OCI-LY1 (cell line): ENCODE data around the gene ARL8A.
A peak's percentile ranks its signal among the peaks of the same experiment; 100 is the strongest.

Experiments
- H2AFZ ChIP-seq: fragments of 200-600 bp; sonication (generic), shearing (Covaris generic); 2 replicates; pipeline ENCODE4 v1.6.0; 2014; ENCODE audit warnings: antibody characterized with exemption, mild to moderate bottlenecking, low read length
- H3F3A ChIP-seq: fragments of 200-600 bp; sonication (generic), shearing (Covaris generic); 2 replicates; pipeline ENCODE4 v1.6.0; 2014; ENCODE audit warnings: mild to moderate bottlenecking, antibody characterized with exemption, low read length, moderate library complexity; ENCODE audit not compliant: insufficient read depth
- H3K27ac ChIP-seq: fragments of 200-600 bp; sonication (generic); 2 replicates; pipeline ENCODE4 v1.5.1; 2014; ENCODE audit warnings: low read length, mixed run types, mild to moderate bottlenecking, low read depth; ENCODE audit not compliant: poor library complexity, severe bottlenecking
- H3K27me3 ChIP-seq: fragments of 200-600 bp; sonication (generic); 2 replicates; pipeline ENCODE4 v1.6.0; 2014; ENCODE audit warnings: antibody characterized with exemption, mild to moderate bottlenecking, low read length, moderate library complexity; ENCODE audit not compliant: insufficient read depth
- H3K36me3 ChIP-seq: fragments of 200-600 bp; sonication (generic); 2 replicates; pipeline ENCODE4 v1.6.1; 2014; ENCODE audit warnings: mild to moderate bottlenecking, antibody characterized with exemption, low read length, moderate library complexity, mixed read lengths; ENCODE audit not compliant: insufficient read depth
- H3K4me1 ChIP-seq: fragments of 200-600 bp; sonication (generic); 2 replicates; pipeline ENCODE4 v1.5.1; 2014; ENCODE audit warnings: mild to moderate bottlenecking, low read length, moderate library complexity; ENCODE audit not compliant: insufficient read depth, severe bottlenecking
- H3K4me2 ChIP-seq: fragments of 200-600 bp; sonication (generic), shearing (Covaris generic); 2 replicates; pipeline ENCODE4 v1.6.1; 2014; ENCODE audit warnings: low read length
- H3K4me3 ChIP-seq: fragments of 200-600 bp; sonication (generic); 2 replicates; pipeline ENCODE4 v1.5.1; 2014; ENCODE audit warnings: low read length, low read depth, mild to moderate bottlenecking, mixed read lengths; ENCODE audit not compliant: poor library complexity, severe bottlenecking
- H3K79me2 ChIP-seq: fragments of 200-600 bp; shearing (Covaris generic); 2 replicates; pipeline ENCODE4 v1.6.1; 2016; ENCODE audit warnings: mixed run types, low read length, mixed read lengths; ENCODE audit not compliant: insufficient read depth
- H3K9ac ChIP-seq: fragments of 200-600 bp; sonication (generic), shearing (Covaris generic); 2 replicates; pipeline ENCODE4 v1.6.1; 2014; ENCODE audit warnings: mild to moderate bottlenecking, low read length, mixed read lengths
- H3K9me2 ChIP-seq: fragments of 200-600 bp; sonication (generic), shearing (Covaris generic); 2 replicates; pipeline ENCODE4 v1.6.1; 2014; ENCODE audit warnings: low read depth, mild to moderate bottlenecking, low read length, mixed read lengths
- H3K9me3 ChIP-seq: fragments of 200-600 bp; shearing (Covaris generic); 2 replicates; pipeline ENCODE4 v1.6.1; 2014; ENCODE audit warnings: low read length, mixed read lengths
- H4K20me1 ChIP-seq: fragments of 200-600 bp; sonication (generic), shearing (Covaris generic); 2 replicates; pipeline ENCODE4 v1.6.0; 2016; ENCODE audit warnings: mild to moderate bottlenecking, low read length; ENCODE audit not compliant: insufficient read depth
- CTCF ChIP-seq: fragments of 200-600 bp; sonication (generic), shearing (Covaris generic); IDR thresholded peaks from 2 replicates; pipeline ENCODE4 v1.5.1; 2017; ENCODE audit warnings: mild to moderate bottlenecking, antibody characterized with exemption, low read length, moderate library complexity, mixed read lengths
- EZH2 ChIP-seq: fragments of 200-600 bp; sonication (generic), shearing (Covaris generic); IDR thresholded peaks from 2 replicates; pipeline ENCODE4 v1.8.0; 2017; ENCODE audit warnings: borderline replicate concordance, mixed run types, mild to moderate bottlenecking, antibody characterized with exemption, low read length, moderate library complexity, mixed read lengths

Gene ARL8A

DNA sequence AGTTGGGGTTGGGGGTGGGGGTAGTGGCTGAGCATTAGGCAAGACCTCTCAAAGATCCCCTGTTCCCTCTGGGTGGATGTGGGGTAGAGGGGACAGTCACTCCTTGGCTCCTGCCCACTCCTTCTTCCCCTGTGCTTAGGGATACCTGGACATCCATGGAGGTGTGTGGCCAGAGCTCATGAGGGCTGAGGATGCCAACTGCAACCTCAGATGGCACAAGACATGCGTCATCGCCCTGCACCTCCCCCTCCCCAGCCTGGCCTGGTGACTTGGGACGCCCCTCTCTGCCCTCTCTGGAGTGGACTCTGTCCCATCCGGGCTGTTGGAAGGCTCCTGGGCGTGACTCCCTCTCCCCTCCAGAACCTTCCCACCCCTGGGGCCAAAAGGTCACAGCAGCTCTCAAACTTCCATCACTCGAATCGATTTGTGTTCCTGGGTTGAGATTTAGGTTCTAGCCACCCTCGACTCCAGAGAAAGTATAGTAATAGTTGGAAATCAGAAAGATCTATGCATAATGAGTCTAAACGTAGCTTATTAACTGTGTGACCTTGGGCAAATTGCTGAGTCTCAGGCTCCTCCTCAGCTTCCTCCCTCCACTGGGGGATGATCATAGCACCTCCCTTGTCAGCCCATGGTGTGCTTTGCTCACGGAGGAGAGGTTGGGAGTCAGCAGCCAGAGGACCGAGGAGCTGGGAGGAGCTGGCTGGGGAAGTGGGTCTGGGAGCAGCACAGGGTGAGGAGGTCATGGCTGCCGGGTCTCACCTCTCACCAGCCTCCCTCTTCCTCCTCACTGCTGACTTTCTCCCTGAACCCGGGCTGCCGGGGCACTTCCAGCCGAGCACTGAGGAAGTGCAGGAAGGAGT lies 18.1 kb upstream of the ARL8A start:
- H3K9ac ChIP-seq = no peak overlapping the region; the same call in 1 of the 2 replicates
- H3F3A ChIP-seq = no peaks in the 10 kb centered on the region
- H4K20me1 ChIP-seq = no peaks in the 10 kb centered on the region
- no peak for TF ChIP-seq CTCF
- no peak for TF ChIP-seq EZH2
- no peak overlapping the region for H3K4me3 ChIP-seq
- H2AFZ ChIP-seq = no peak overlapping the region
- H3K36me3 ChIP-seq = peaks cover 10% of the 10 kb centered on the region; the same call in 1 of the 2 replicates
- no peaks in the 10 kb centered on the region for H3K9me3 ChIP-seq
- H3K4me1 ChIP-seq = peaks cover 63% of the 10 kb centered on the region
- H3K27me3 ChIP-seq = no peaks in the 10 kb centered on the region
- no peaks in the 10 kb centered on the region for H3K79me2 ChIP-seq
- peak overlapping the region; percentile 93 for H3K4me2 ChIP-seq
- H3K27ac ChIP-seq = no peak overlapping the region
- no peaks in the 10 kb centered on the region for H3K9me2 ChIP-seq

DNA sequence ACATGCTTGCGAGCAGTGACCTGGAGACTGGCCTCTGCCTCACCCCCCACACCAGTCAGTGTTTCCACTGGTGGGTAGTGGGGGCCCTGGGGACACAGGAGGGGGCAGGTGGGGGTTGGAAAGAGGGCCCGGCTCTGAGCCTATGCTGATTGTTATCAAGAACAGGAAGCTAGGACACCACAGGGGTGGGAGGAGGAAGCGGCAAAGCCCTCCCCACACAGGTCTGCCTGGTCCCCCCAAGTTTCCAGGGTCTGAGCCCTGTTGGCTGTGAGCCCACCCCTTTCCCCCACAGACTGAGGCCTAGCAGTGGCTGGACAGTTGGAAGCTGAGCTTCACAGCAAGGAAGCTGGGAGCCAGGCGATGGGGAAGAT lies 17.5 kb upstream of the ARL8A start:
- H3K4me1 ChIP-seq = peaks cover 65% of the 10 kb centered on the region
- H3K4me2 ChIP-seq = peak overlapping the region; percentile 93
- H3K9me2 ChIP-seq = no peaks in the 10 kb centered on the region
- peak overlapping the region; percentile 4 for H3K4me3 ChIP-seq
- H3F3A ChIP-seq = no peaks in the 10 kb centered on the region
- peak overlapping the region; percentile 22; the same call in 1 of the 2 replicates for H3K9ac ChIP-seq
- peaks cover 16% of the 10 kb centered on the region; the same call in 1 of the 2 replicates for H3K36me3 ChIP-seq
- H3K27ac ChIP-seq = no peak overlapping the region
- no peaks in the 10 kb centered on the region for H3K27me3 ChIP-seq
- no peaks in the 10 kb centered on the region for H3K79me2 ChIP-seq
- H4K20me1 ChIP-seq = no peaks in the 10 kb centered on the region
- no peak for TF ChIP-seq CTCF
- no peak for TF ChIP-seq EZH2
- H2AFZ ChIP-seq = no peak overlapping the region
- H3K9me3 ChIP-seq = no peaks in the 10 kb centered on the region

GRCh38 chr1:202161151-202162046 lies 16.9 kb upstream of the ARL8A start:
- Histone ChIP-seq H3K9me3 (no peaks in the 10 kb centered on the region), H3K4me3 (peak overlapping the region; percentile 71), H3K4me1 (peaks cover 65% of the 10 kb centered on the region), H2AFZ (no peak overlapping the region), H3K9ac (peak overlapping the region; percentile 93; the same call in 1 of the 2 replicates), H3K27ac (peak overlapping the region; percentile 95), H3K27me3 (no peaks in the 10 kb centered on the region), H3K4me2 (peak overlapping the region; percentile 93), H3K79me2 (no peaks in the 10 kb centered on the region), H4K20me1 (no peaks in the 10 kb centered on the region), H3F3A (no peaks in the 10 kb centered on the region), H3K36me3 (peaks cover 23% of the 10 kb centered on the region; the same call in 1 of the 2 replicates), H3K9me2 (no peaks in the 10 kb centered on the region)
- TF ChIP-seq EZH2 (no peak), CTCF (no peak)
